H1 (cell line): ENCODE results near the gene STK36. TPM values are rescaled to one million over a fixed set of nuclear protein-coding genes. Genes with fewer than 3 reads are reported as not detected.

Experiments
- CTCF ChIA-PET: fragments of 300-600 bp; sonication (Branson Sonifier 250); formaldehyde crosslinking; loops from one replicate; lab custom pipeline; 2021; ENCODE audit not compliant: partially characterized antibody; lab: Charles Lee
- POLR2A ChIA-PET: fragments of 300-600 bp; sonication (Branson Sonifier 250); formaldehyde crosslinking; loops from one replicate; lab custom pipeline; 2021; ENCODE audit warnings: inconsistent platforms; ENCODE audit not compliant: partially characterized antibody; lab: Charles Lee
- DNase-seq, 2 experiments: peaks; one replicate each; pipeline versions ENCODE4 v3.0.0 to v3.0.0-alpha.2; 2010 to 2022; ENCODE audit warnings: low spot score in 2 of 2, low read depth in 1 of 2, mixed read lengths in 1 of 2
- FAIRE-seq: peaks from 2 replicates; lab custom pipeline; 2011; peaks lifted over from hg19 to GRCh38; lab: Jason Lieb, UNC
- H2AFZ ChIP-seq: 2 replicates; pipeline ENCODE4 v1.8.1; 2012; ENCODE audit warnings: low read length, inconsistent platforms
- H2AK5ac ChIP-seq: 2 replicates; pipeline ENCODE4 v1.6.1; 2013; ENCODE audit warnings: low read depth, low read length
- H2BK120ac ChIP-seq: replicated peaks from 2 replicates; pipeline ENCODE3; 2013; ENCODE audit warnings: low read depth, low read length, inconsistent platforms
- H2BK12ac ChIP-seq: 2 replicates; pipeline ENCODE4 v1.6.1; 2013; ENCODE audit warnings: low read depth, low read length
- H2BK15ac ChIP-seq: 2 replicates; pipeline ENCODE4 v1.6.1; 2013; ENCODE audit warnings: low read length
- H2BK20ac ChIP-seq: 2 replicates; pipeline ENCODE4 v1.6.1; 2013; ENCODE audit warnings: low read length
- H2BK5ac ChIP-seq: 2 replicates; pipeline ENCODE4 v1.6.1; 2013; ENCODE audit warnings: low read depth, low read length
- H3K14ac ChIP-seq: 2 replicates; pipeline ENCODE4 v1.6.1; 2013; ENCODE audit warnings: inconsistent platforms; ENCODE audit not compliant: insufficient read length
- H3K18ac ChIP-seq: 2 replicates; pipeline ENCODE4 v1.6.1; 2013; ENCODE audit warnings: low read length; ENCODE audit errors: extremely low read depth
- H3K23ac ChIP-seq: 2 replicates; pipeline ENCODE4 v1.6.1; 2013; ENCODE audit warnings: inconsistent platforms; ENCODE audit not compliant: insufficient read length
- H3K23me2 ChIP-seq: 2 replicates; pipeline ENCODE4 v1.6.1; 2013; ENCODE audit warnings: low read depth, low read length
- H3K27ac ChIP-seq: 2 replicates; pipeline ENCODE4 v1.6.1; 2011; ENCODE audit warnings: low read depth, low read length, inconsistent platforms
- H3K27me3 ChIP-seq, 4 experiments: replicated peaks in 1 of 4; 1 replicate in 1 of 4; 2 replicates in 3 of 4; pipeline versions ENCODE4 v1.6.1 to v1.8.1; 2011 to 2013; ENCODE audit warnings: low read length in 3 of 4, mild to moderate bottlenecking in 3 of 4, inconsistent platforms in 2 of 4, mixed read lengths in 2 of 4, moderate library complexity in 1 of 4; ENCODE audit not compliant: control insufficient read depth in 3 of 4, insufficient read depth in 3 of 4; ENCODE audit errors: extremely low read depth in 1 of 4
- H3K36me3 ChIP-seq, 4 experiments: 2 replicates each; pipeline versions ENCODE4 v1.6.1 to v1.8.1; 2011 to 2013; ENCODE audit warnings: mild to moderate bottlenecking in 4 of 4, low read length in 3 of 4, moderate library complexity in 2 of 4, control low read depth in 1 of 4, inconsistent platforms in 1 of 4; ENCODE audit not compliant: insufficient read depth in 4 of 4, control insufficient read depth in 2 of 4
- H3K4ac ChIP-seq: replicated peaks from 2 replicates; pipeline ENCODE3; 2013; ENCODE audit warnings: low read length, low read depth, mixed read lengths, inconsistent platforms; ENCODE audit not compliant: insufficient read length
- H3K4me1 ChIP-seq, 4 experiments: replicated peaks in 1 of 4; 1 replicate in 1 of 4; 2 replicates in 3 of 4; pipeline versions ENCODE4 v1.6.1 to v1.8.1; 2011 to 2013; ENCODE audit warnings: low read length in 3 of 4, inconsistent platforms in 2 of 4, mixed read lengths in 1 of 4; ENCODE audit not compliant: insufficient read depth in 4 of 4, control insufficient read depth in 3 of 4
- H3K4me2 ChIP-seq, 2 experiments: 2 replicates each; pipeline versions ENCODE4 v1.6.1 to v1.8.1; 2011 to 2013; ENCODE audit warnings: low read depth in 2 of 2, low read length in 2 of 2, control low read depth in 1 of 2, inconsistent platforms in 1 of 2, mild to moderate bottlenecking in 1 of 2; ENCODE audit not compliant: insufficient read depth in 1 of 2
- H3K4me3 ChIP-seq, 4 experiments: fragments of 200-600, 300-600 bp in 1 of 4; sonication (generic), shearing (Covaris generic), sonication (Bioruptor Twin) in 1 of 4; 2 replicates each; pipeline versions ENCODE4 v1.5.1 to v1.8.1; 2011 to 2016; ENCODE audit warnings: low read length in 4 of 4, low read depth in 3 of 4, control low read depth in 2 of 4, inconsistent platforms in 2 of 4, mild to moderate bottlenecking in 2 of 4, mixed read lengths in 1 of 4, moderate library complexity in 1 of 4; ENCODE audit not compliant: insufficient read depth in 2 of 4; ENCODE audit errors: extremely low read depth in 1 of 4
- H3K56ac ChIP-seq: replicated peaks from 2 replicates; pipeline ENCODE3; 2013; ENCODE audit warnings: low read depth, mild to moderate bottlenecking, mixed read lengths, low read length, inconsistent platforms; ENCODE audit not compliant: insufficient read length
- H3K79me1 ChIP-seq: 2 replicates; pipeline ENCODE4 v1.6.1; 2013; ENCODE audit warnings: low read depth, low read length, control low read depth
- H3K79me2 ChIP-seq, 2 experiments: 2 replicates each; pipeline versions ENCODE4 v1.6.1 to v1.8.1; 2012 to 2013; ENCODE audit warnings: low read length in 2 of 2, mild to moderate bottlenecking in 2 of 2, inconsistent platforms in 1 of 2; ENCODE audit not compliant: insufficient read depth in 2 of 2, control insufficient read depth in 1 of 2
- H3K9ac ChIP-seq, 4 experiments: replicated peaks in 1 of 4; 1 replicate in 1 of 4; 2 replicates in 3 of 4; pipeline versions ENCODE4 v1.6.1 to v1.8.1; 2011 to 2013; ENCODE audit warnings: low read depth in 3 of 4, low read length in 3 of 4, control low read depth in 2 of 4, mild to moderate bottlenecking in 2 of 4, moderate library complexity in 2 of 4, inconsistent platforms in 1 of 4; ENCODE audit errors: extremely low read depth in 1 of 4
- H3K9me3 ChIP-seq, 2 experiments: 2 replicates each; pipeline versions ENCODE4 v1.6.1 to v1.8.1; 2012 to 2013; ENCODE audit warnings: mild to moderate bottlenecking in 2 of 2, moderate library complexity in 2 of 2, control low read depth in 1 of 2, inconsistent platforms in 1 of 2, low read depth in 1 of 2, low read length in 1 of 2, mixed read lengths in 1 of 2; ENCODE audit not compliant: insufficient read depth in 2 of 2
- H4K20me1 ChIP-seq, 2 experiments: replicated peaks in 1 of 2; 2 replicates each; pipeline versions ENCODE3 to v1.8.1; 2011 to 2013; ENCODE audit warnings: inconsistent platforms in 2 of 2, low read length in 2 of 2, mild to moderate bottlenecking in 1 of 2; ENCODE audit not compliant: insufficient read depth in 2 of 2, control insufficient read depth in 1 of 2
- H4K5ac ChIP-seq: 2 replicates; pipeline ENCODE4 v1.6.1; 2013; ENCODE audit warnings: low read length, low read depth, mixed read lengths, inconsistent platforms; ENCODE audit not compliant: insufficient read length
- H4K8ac ChIP-seq: 2 replicates; pipeline ENCODE4 v1.8.0; 2013; ENCODE audit warnings: mild to moderate bottlenecking, moderate library complexity, low read length, inconsistent platforms; ENCODE audit not compliant: insufficient read depth; ENCODE audit errors: extremely low read depth
- H4K91ac ChIP-seq: replicated peaks from 2 replicates; pipeline ENCODE3; 2013; ENCODE audit warnings: low read length, mixed read lengths, inconsistent platforms; ENCODE audit not compliant: insufficient read length
- ASH2L ChIP-seq: fragments of 200-600, 300-600 bp; sonication (generic); IDR thresholded peaks from one replicate; pipeline ENCODE4 v1.7.1; 2017; ENCODE audit warnings: low read length
- ATF3 ChIP-seq: IDR thresholded peaks from 2 replicates; pipeline ENCODE4 v1.6.1; 2011; ENCODE audit warnings: low read depth, mild to moderate bottlenecking, low read length; ENCODE audit not compliant: insufficient read depth
- BACH1 ChIP-seq: IDR thresholded peaks from 2 replicates; pipeline ENCODE4 v1.6.1; 2012; ENCODE audit warnings: low read length, improper control_type of control experiment
- BRCA1 ChIP-seq: IDR thresholded peaks from 2 replicates; pipeline ENCODE4 v1.6.1; 2012; ENCODE audit warnings: low read depth, low read length, improper control_type of control experiment
- CBX5 ChIP-seq: fragments of 300-800, 300-1000 bp; sonication (generic); IDR thresholded peaks from 2 replicates; pipeline ENCODE4 v1.7.1; 2016; ENCODE audit warnings: antibody characterized with exemption, low read length, low read depth
- CBX8 ChIP-seq: fragments of 300-800, 300-1000 bp; sonication (generic); IDR thresholded peaks from 2 replicates; pipeline ENCODE4 v1.7.1; 2016; ENCODE audit warnings: low read depth, low read length, borderline replicate concordance
- EGR1 ChIP-seq: IDR thresholded peaks from 2 replicates; pipeline ENCODE4 v1.6.1; 2011; ENCODE audit warnings: low read depth, low read length, borderline replicate concordance
- FOSL1 ChIP-seq: IDR thresholded peaks from 2 replicates; pipeline ENCODE4 v1.6.1; 2011; ENCODE audit warnings: mild to moderate bottlenecking, low read depth, low read length, moderate library complexity; ENCODE audit not compliant: insufficient read depth
- GTF2F1 ChIP-seq: IDR thresholded peaks from 2 replicates; pipeline ENCODE4 v1.6.1; 2012; ENCODE audit warnings: low read depth, low read length, improper control_type of control experiment, borderline replicate concordance
- MAFK ChIP-seq: IDR thresholded peaks from 2 replicates; pipeline ENCODE4 v1.6.1; 2012; ENCODE audit warnings: low read depth, mild to moderate bottlenecking, improper control_type of control experiment, low read length
- MAX ChIP-seq: IDR thresholded peaks from 2 replicates; pipeline ENCODE4 v1.6.1; 2012; ENCODE audit warnings: inconsistent platforms
- SAP30 ChIP-seq: fragments of 300-600 bp; sonication (generic); IDR thresholded peaks from 2 replicates; pipeline ENCODE4 v1.7.1; 2012; ENCODE audit warnings: low read length, moderate library complexity, mild to moderate bottlenecking, inconsistent platforms; ENCODE audit not compliant: insufficient read depth, insufficient replicate concordance
- SRF ChIP-seq: IDR thresholded peaks from 2 replicates; pipeline ENCODE4 v1.6.1; 2011; ENCODE audit warnings: mild to moderate bottlenecking, low read depth, low read length, moderate library complexity
- TCF12 ChIP-seq: IDR thresholded peaks from 2 replicates; pipeline ENCODE4 v1.6.1; 2011; ENCODE audit warnings: low read depth, mild to moderate bottlenecking, low read length
- YY1 ChIP-seq: IDR thresholded peaks from 2 replicates; pipeline ENCODE4 v1.6.1; 2011; ENCODE audit warnings: low read depth, mild to moderate bottlenecking, low read length
- WGBS, 2 experiments: shearing (Covaris generic) in 1 of 2; methylation state at CpG; one replicate each; pipeline versions ENCODE4 v1.1.6 to v1.1.7; 2013 to 2015; ENCODE audit warnings: low lambda C conversion rate in 2 of 2, mixed read lengths in 2 of 2, inconsistent platforms in 1 of 2, low coverage in 1 of 2, missing lambda C conversion rate in 1 of 2; ENCODE audit not compliant: insufficient replicate concordance in 2 of 2, insufficient coverage in 1 of 2, insufficient read length in 1 of 2; ENCODE audit errors: extremely low coverage in 1 of 2, missing lambda C conversion rate in 1 of 2; 5-methylcytosine and 5-hydroxymethylcytosine counted together
- polyA plus RNA-seq, 7 experiments: library from polyadenylated mRNA; depleted of rRNA in 3 of 7; stranded (reverse) in 5 of 7; unstranded in 2 of 7; fragments of >200 nt in 5 of 7; fragments of 200-250 nt in 2 of 7; gene quantifications; 1 replicate in 5 of 7; 2 replicates in 1 of 7; 4 replicates in 1 of 7; pipeline versions ENCODE4 v1.2.1 to v1.2.3, GENCODE V29; 2011 to 2013; ENCODE audit warnings: missing spikeins in 2 of 7, mixed read lengths in 2 of 7
- total RNA-seq: library from RNA; stranded (reverse); fragmentation: NEBNext Ultra II Directional; extraction: Animal tissue kit (Norgen Biotek cat#: 25700); gene quantifications from 2 replicates; pipeline ENCODE4 v1.2.1, GENCODE V29; 2021

STK36 gene
- total and polyA plus RNA-seq, 2 of the 8 experiments (the other 6 are each of a cell fraction or from before 2014, with no cell fraction given) = 41.4 to 57.6 TPM

- no peak overlapping the region for H4K8ac ChIP-seq
- H4K20me1 ChIP-seq = peaks cover 0 to 3% of the 10 kb centered on the region in 2 experiments
- H2BK20ac ChIP-seq = no peak overlapping the region
- no peak for FAIRE-seq
- H3K79me1 ChIP-seq = no peaks in the 10 kb centered on the region
- no peak overlapping the region for H3K23ac ChIP-seq
- no peaks in the 10 kb centered on the region for H3K23me2 ChIP-seq
- H2AK5ac ChIP-seq = no peak overlapping the region
- H2BK5ac ChIP-seq = no peak overlapping the region
- H3K56ac ChIP-seq = no peak overlapping the region
- no peak overlapping the region for H3K4ac ChIP-seq
- H3K9me3 ChIP-seq = no peaks in the 10 kb centered on the region
- no peak overlapping the region for H2BK15ac ChIP-seq
- ChIA-PET POLR2A (interaction anchor here (2.5 kb wide), 1 partner anchor 8 kb away, joined by 7 read pairs; the partner anchor contains the start of genes RNF25 and STK36), CTCF (no interaction called here)
- H2AFZ ChIP-seq = no peak overlapping the region
- no peak overlapping the region for H3K14ac ChIP-seq
- no peak overlapping the region for H3K4me2 ChIP-seq
- H3K4me1 ChIP-seq = no peaks in the 10 kb centered on the region
- peaks cover 2 to 19% (median 12%) of the 10 kb centered on the region in 4 experiments; a peak in 6 of 8 replicates for H3K36me3 ChIP-seq
- H3K18ac ChIP-seq = no peak overlapping the region
- H2BK12ac ChIP-seq = no peak overlapping the region
- H3K27ac ChIP-seq = no peak overlapping the region
- H2BK120ac ChIP-seq = no peak overlapping the region
- H4K91ac ChIP-seq = no peak overlapping the region
- H3K79me2 ChIP-seq = no peaks in the 10 kb centered on the region
- H4K5ac ChIP-seq = no peak overlapping the region
- no peak for DNase-seq
- WGBS, 2 experiments = 95% methylated on average over 3 of the region's 3 CpGs; no CpG with 5 or more reads in 1 of the 2 experiments
- H3K27me3 ChIP-seq = no peaks in the 10 kb centered on the region
- H3K9ac ChIP-seq = no peak overlapping the region
- H3K4me3 ChIP-seq = no peak overlapping the region
- no peak for TF ChIP-seq SAP30
- no peak for TF ChIP-seq YY1
- TF ChIP-seq GTF2F1 = no peak
- TF ChIP-seq ASH2L = no peak
- no peak for TF ChIP-seq BRCA1
- no peak for TF ChIP-seq ATF3
- TF ChIP-seq CBX5 = no peak
- no peak for TF ChIP-seq FOSL1
- TF ChIP-seq CBX8 = no peak
- TF ChIP-seq SRF = no peak
- TF ChIP-seq MAFK = no peak
- TF ChIP-seq MAX = no peak
- no peak for TF ChIP-seq TCF12
- no peak for TF ChIP-seq BACH1
- no peak for TF ChIP-seq EGR1
These were observed 8.2 kb downstream of the STK36 start for GRCh38 chr2:218680061-218680460.
